Forelimb muscle (tissue), 1 donor: ENCODE data around the gene HDAC1. TPM values are rescaled to one million over a fixed set of nuclear protein-coding genes. Genes with fewer than 3 reads are reported as not detected.
"Not testable (repeated sequence)": the region's sequence is repeated elsewhere in the genome, so short reads cannot be mapped to it uniquely, and the experiment has no call there.

Experiments used
- DNase-seq: peaks from one replicate; pipeline ENCODE4 v3.0.0-alpha.2; 2013; ENCODE audit warnings: low read depth
- polyA plus RNA-seq: library from polyadenylated mRNA; unstranded; fragments of 120-200 nt; gene quantifications from one replicate; pipeline ENCODE4 v1.2.1, GENCODE V29; 2013; ENCODE audit not compliant: insufficient read length

HDAC1 gene
- polyA plus RNA-seq, 1 donor: 40.1 TPM

DNA sequence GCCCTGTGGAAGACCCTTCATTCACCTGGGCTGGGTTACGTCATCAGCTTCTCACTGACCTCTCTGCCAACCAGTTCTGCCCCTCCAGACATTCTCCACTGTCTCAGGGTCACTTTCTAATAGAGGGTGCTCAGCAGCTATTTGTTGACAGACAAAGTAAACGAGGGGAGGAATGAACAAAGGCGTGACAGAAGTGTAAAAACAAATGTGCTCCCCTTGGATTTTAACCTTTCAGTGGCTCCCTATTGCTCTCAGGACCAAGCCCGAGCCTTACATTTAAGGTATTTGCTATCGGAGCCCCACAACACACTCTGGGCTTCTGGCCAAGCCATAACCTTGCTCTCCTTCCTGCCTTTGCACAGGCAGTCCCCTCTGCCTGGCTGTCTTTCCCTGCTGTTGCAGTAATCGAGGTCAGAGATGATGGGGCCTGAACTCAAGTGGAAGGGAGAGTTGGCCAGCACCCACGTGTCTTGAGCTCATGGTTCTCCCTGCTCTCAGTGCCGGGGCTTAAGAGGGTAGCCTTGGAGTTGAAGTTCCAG is 53.5 kb downstream of the HDAC1 start:
- no peak for DNase-seq

DNA sequence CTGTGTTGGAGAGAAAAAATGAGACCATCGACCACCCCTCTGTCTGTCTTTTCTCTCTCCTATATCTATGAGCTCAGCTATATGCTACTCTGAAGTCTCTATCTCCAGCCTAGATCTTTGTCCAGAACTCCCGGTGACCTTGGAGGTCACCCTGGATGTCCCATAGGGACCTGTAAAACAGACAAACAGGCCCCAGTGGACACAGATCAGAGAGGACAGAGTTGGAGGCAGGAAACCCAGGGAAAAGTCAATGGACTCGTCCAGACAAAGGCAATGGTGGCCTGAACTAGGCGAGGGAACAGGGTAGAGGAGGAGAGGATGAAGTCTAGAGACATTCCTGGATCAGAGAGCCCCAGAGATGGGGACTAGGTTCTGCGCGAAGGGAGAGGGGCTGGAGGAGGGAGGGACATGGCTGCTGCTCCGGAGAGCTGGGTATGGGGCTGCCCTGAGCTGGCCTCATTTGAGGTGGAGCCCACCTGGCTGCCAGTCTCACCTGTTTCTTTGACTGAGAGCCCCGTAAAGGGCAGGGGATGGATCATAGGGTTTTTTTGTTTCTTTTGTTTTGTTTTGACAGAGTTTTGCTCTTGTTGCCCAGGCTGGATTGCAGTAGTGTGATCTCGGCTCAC is 54.8 kb downstream of the HDAC1 start:
- no peak for DNase-seq

DNA sequence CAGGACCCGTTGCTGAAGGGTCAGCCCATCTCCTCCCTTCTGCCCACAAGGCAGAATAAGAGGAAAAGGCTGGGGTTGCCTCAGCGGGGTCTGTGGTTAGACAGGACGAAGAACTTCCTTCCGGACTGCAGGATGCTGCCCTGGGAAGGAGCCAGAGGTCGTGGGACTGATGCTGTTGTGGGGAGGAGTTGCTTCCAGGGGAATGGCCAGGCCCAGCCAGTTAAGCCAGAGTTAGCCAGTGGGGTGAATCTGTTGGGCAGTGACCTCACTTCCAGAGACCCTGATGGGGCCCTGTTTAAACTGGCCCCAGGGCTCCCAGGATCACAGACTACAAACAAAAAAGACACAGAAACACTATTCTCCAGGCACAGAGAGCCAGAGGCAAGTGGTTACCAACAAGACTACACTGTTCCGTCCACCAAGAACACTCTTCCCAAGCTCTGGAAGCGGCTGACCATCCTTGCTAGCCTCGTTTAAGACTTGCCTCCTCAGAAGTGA is 57.4 kb downstream of the HDAC1 start:
- DNase-seq: no peak

DNA sequence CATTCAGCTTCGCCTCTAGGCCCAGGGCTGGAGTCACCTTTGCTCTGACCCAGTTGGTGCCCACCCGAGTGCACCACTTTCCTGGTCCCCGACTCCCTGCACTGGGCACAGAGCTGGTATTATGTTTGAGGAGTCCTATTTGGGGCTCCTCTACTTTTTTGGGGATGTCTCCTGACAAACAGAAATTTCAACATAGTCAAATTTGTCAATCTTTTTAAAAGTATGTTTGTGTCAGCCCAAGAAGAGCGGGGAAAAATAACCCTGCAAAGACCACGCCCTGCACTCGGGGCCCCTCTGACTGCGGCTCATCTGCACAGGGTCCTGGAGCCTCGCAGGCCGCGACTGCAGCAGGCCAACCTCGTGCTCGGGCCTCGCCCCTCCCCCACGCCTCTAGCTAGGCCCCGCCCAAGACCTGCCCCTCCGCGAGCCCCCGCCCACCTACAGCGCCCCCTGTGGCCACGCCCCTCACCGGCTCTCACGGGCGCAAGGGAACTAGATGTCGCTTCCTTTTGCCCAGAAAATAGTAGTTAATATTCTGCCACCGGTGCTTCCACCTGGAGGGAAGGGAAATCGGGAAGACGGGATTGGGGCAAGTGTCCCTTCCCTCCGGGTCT is 59.0 kb downstream of the HDAC1 start:
- no peak for DNase-seq

DNA sequence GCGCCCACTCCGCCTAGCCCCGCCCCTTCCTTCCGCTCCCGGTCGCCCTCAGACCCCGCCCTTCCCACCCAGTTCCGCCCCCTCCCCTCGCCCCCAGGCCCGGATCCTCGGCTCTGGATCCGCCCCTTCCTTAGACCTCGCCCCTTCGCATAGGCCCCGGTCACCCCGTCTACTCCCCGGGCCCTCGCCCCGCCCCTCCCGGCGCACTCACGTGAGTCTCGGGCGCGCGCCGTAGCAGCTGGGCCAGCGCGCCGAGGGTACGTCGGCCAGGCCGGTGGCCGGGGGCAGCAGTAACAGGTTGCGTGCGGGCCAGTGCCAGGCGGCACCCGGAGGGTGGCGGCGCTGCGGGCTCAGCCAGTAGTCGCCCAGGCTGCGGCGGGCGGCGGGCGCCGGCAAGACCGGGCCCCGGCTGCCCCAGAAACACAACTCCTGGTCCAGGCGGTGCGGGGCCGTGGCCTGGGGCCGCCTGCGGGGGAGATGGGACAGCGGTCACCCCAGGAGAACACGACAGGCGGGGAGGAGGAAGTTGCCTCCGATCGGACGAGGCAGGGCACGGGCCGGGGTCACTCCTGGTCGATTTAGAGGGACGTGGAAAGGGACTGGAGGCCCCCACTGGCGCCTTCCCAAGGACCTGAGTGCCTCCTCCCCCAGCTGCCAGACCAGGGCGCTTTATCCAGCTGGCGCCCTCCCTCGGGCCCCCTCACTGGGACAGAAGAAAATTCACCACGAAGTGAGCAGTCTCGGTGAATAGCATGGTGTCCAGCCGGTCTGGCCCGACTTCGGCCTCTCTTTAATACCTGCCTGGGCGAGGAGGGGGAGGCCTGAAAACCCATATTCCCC is 59.7 kb downstream of the HDAC1 start:
- DNase-seq: peak; percentile 64

GRCh38 chr1:32352239-32352745 is 60.4 kb downstream of the HDAC1 start:
- no peak for DNase-seq

GRCh38 chr1:32352831-32353383 is 61.0 kb downstream of the HDAC1 start:
- no peak for DNase-seq

DNA sequence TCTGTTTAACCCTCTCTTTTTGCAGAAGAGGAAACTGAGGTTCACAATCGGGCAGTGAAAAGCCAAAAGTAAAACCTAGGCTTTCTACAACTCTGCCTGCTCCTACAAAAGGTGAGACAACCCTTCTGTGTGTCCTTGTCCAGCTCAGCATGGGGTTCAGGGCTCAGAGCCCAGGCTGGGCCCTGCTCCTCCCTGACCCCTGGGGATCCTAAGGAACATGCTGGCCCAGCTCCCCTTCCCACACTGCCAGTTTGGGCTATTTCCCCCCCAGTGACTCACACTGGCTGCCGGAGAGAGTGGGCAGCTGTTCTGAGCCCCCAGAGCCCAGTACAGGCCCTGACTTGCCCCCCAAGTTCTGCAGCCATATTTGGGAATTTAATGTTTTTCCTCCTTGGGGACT is 61.5 kb downstream of the HDAC1 start:
- no peak for DNase-seq

- no peak for DNase-seq
Observed at GRCh38 chr1:32353886-32354570, 62.1 kb downstream of the HDAC1 start.

DNA sequence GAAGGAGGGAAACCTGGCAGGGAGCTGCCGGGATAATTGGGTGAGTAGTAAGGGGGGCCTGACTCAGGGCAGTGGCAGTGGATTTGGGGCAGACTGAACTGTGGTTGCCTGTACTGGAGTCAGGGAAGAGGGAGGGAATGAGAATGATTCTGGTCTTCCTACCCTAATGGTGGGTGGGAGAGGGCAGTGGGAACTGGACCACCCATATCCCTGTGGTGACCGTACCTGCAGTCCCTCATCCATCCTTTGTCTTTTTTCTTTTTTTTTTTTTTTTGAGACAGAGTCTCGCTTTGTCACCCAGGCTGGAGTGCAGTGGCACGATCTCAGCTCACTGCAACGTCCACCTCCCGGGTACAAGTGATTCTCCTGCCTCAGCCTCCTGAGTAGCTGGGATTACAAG is 63.9 kb downstream of the HDAC1 start:
- not testable (repeated sequence) for DNase-seq

GRCh38 chr1:32356478-32356877 is 64.6 kb downstream of the HDAC1 start:
- DNase-seq: no peak

DNA sequence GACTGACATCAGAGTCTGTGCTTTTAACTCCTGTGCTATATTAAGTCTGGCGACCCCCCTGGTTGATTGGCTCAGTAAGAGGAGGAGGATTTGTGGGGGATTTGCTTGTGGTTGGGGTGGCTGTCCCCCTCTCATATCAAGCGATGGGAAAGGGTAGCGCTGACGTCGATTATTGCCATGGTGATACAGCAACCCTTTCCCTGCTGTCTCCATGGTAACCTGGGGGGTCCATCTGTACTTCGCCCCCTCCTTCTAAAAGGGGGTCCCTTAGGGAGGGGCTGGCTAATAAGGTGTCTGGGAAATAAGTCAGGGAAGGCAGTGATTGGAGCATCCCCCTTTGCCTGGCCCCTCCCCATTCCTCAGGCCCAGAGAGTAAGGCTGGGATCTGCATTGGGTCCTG is 65.7 kb downstream of the HDAC1 start:
- no peak for DNase-seq

DNA sequence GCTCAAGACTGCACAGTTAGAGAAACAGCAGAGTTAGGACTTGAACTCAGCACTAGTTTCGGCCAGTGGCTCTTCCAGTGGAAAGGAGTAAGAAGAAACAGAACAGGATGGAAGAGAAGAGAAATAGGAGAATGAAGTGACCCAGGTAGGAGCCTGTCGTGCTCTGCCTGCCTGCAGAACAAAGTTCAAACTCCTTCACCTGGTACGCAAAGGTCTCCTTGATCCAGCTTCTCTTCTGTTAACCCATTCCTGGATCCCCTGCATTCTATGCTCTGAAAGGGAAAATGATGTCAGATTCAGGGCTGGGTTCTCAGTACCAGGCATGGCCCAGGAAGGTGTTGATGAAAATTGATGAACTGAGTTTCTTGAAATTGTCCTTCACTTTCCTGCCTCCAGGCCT is 66.6 kb downstream of the HDAC1 start:
- no peak for DNase-seq

- no peak for DNase-seq
Observed at GRCh38 chr1:32361308-32361673, 69.4 kb downstream of the HDAC1 start.

GRCh38 chr1:32361674-32362473 is 70.0 kb downstream of the HDAC1 start:
- no peak for DNase-seq

GRCh38 chr1:32362474-32363313 is 70.8 kb downstream of the HDAC1 start, which contains the start of the genes FAM229A and TSSK3:
Gene FAM229A (minus strand): TSS chr1:32362485. CDS start chr1:32362091, 394 bp downstream.
Gene TSSK3 (plus strand): TSS chr1:32362539. CDS start chr1:32362702, 163 bp downstream.
- DNase-seq: no peak

GRCh38 chr1:32363713-32364112 is 71.8 kb downstream of the HDAC1 start:
- no peak for DNase-seq

DNA sequence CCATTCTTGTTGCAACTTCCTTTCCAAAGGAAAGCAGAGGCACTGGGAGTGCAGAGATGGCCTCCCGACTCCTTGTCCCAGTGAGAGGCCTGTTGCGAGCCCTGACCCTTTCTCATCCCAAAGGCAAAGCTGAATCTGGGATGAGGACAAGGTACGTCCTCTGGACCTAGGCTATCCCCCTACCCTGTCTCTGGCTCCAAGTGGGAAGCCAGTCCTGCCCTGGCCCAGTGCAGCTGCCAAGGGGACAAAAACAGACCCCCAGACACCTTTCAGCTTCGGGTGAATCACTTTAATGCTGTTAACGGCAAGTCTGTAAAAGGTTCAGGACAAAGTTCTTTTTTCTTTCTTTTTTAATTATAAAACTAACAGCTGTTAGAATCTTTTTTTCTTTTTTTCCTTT is 73.0 kb downstream of the HDAC1 start:
- DNase-seq: no peak

- no peak for DNase-seq
Observed at GRCh38 chr1:32365445-32365844, 73.6 kb downstream of the HDAC1 start.
